ENCODE measurements around the gene SHROOM3.
A peak's percentile ranks its signal among the peaks of the same experiment; 100 is the strongest.
"Not testable (repeated sequence)": the region's sequence is repeated elsewhere in the genome, so short reads cannot be mapped to it uniquely, and the experiment has no call there.

SHROOM3 gene

DNA sequence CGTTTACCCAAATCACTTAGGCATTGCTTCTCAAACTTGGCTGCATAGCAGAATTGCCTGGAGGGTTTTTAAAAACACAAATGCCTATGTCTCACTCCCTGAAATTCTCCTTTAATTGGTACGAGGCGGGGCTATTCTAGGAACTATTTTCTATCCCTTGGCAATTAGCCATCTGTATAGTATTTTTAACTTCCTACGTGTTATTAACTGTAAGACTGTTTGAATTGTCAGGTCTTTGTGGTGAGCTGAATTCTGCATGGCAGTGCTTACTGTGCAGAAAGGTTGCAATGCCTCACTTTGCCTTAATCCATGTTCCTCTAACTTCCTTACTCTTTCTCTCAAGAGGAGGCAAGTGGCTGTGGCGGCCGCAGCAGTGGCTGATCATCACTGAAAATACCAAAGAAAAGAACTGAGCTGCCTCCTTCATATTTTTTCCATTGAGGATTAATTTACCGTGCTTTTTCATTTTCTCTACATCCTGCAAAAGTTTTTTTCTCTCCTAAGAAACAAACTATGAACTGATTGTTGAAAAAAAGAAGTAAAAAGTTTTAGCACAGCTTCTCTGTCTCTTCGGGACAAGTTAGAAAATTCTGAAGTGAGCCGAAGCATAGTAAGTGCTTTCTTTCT, at the start of gene SHROOM3:
SHROOM3 (plus strand) TSS at position 329 of the 627 bp plus-strand sequence. CDS start 824 bp downstream, outside the sequence.
- FAIRE-seq: peak; percentile 99

DNA sequence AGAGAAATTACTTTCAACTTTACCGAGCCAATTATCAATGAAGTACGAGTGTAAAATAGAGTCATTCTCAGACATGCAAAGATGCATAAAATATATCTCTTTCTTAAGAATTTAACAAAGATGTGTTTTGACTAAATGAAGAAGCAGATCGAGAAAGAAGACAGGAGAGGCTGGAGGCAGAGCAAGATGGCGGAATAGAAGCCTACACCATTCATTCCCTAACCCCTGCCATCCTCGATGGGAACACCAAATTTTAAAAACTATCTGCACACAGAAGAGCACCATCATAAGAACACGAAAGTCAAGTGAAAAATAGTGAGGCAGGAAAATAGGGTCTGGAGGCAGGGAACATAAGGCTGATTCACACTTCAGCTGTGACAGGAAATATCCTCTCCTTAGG, 49.1 kb upstream of the SHROOM3 start:
- no peak for FAIRE-seq

DNA sequence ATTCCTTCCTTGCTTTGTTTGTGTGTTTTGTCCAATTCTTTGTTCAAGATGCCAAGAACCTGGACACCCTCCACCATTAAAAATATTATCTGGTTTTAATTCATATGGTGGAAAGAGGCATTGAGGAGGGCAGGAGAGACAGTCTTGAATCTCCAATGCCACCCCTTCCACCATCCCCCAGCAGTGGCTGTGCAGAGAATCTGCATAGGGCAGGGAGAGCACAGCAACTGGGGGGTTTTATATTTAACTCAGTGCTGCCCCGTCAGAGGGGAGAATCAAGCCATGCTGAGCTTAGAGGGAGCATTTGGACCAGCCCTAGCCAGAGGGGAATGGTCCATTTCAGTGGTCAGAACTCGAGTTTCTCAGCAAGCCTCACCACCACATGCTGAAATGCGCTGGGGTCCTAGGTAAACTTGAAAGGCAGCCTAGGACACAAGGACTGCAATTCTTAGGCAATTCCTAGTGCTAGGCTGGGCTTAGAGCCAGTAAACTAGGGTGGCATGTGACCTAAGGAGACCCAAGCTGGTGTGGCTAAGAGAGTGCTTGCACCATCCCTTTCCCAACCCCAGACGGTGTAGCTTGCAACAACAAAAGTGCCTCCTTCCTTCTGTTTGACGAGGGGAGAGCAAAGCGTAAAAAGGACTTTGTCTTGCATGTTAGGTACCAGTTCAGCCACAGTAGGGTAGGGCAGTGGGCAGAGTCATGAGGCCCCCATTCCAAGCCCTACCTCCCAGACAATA, 48.3 kb upstream of the SHROOM3 start:
- FAIRE-seq: no peak

DNA sequence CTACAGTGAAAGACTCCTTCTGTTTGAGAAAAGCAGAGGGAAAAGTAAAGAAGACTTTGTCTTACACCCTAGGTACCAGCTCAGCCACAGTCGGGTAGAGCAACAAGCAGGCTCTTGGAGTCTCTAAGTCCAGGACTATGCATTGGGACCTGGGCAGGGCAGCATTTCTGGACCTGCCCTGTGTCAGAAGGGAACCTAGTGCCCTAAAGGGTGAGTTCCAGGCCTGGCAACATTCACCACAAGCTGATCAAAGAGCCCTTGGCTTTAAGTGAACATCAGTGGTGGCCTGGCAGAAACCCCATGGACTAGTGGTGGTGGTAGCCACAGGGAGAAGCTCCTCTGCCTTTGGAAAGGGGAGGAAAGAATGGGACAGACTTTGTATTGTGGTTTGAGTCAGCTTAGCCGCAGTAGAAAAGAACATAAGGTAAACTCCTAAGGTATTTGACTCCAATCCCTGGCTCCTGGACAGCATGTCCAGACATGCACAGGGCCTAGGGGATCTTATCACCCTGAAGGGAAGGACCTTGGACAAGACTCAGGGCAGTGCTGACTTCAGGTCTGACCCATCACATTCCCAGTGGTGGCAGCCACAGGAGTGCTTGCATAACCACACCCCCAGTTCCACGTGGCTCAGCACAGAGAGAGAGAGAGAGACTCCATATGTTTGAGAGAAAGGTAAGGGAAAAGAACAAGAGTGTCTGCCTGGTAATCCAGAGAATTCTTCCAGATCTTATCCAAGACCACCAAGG, 46.7 kb upstream of the SHROOM3 start:
- no peak for FAIRE-seq

DNA sequence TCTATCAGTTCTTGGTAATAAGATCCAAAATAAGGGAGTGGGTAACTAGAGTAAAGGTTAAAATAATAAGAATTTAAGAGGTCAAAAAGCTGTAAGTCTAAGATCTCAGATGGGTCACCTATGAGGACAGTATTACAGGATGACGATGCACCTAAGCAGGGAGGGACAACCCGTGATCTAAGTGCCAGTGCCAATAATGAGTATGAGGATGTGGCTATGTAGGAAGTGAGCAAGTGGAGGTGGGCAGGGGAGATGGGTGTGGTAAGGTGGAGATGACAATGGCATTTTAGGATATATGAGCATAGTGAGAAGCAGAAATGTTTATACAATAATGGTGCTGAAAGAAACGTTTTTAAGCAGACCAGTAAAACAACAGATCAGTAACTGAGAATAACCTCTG, 33.4 kb upstream of the SHROOM3 start:
- FAIRE-seq: no peak

DNA sequence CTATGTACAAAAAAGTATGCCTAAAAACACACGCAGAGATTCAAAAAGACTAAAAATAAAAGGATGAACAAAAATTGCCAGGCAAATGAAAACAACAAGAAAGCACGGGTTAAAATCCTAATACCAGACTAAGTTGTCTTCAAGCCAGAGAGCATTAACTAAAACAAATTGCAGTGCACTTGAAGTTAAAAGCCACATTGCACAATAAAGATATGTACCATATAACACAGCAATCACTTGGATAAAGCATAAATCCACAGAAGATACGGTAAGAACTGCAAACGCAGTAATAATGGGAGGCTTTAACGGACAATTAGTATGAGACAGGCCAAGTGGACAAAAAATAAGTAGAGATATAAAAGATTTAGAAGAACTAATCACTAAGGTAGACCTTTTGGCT, 28.9 kb upstream of the SHROOM3 start:
- no peak for FAIRE-seq

DNA sequence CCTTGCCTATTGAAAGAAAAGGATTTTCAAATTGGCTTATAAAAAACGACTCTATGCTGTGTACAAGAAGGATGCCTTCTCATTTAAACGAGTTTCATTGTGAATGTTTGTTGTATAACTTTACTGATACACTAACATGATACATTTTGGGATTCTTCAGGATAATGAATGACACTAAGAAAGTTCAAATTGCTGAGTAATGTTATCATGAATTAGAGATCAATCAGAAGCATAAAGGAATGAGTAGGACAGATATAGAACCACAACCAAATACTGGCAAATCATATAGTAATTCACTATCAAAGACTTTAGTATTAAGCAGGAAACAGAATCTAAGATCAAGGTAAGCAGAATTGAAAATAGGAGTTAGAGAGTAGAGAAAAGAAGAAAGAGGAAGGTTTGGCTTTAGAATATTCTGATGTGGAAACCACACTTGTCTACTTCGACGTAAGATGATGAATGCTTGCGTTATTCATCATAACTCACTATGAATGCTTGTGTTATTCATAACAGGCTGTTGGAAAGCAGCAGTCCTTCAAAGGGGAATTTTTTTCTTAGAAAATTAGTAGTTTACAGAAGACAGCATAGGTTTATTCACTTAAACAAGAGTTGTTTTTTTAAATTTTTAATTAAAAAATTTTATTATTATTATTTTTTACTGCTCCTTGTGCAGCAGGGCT, 27.4 kb upstream of the SHROOM3 start:
- FAIRE-seq: peak; percentile 3

DNA sequence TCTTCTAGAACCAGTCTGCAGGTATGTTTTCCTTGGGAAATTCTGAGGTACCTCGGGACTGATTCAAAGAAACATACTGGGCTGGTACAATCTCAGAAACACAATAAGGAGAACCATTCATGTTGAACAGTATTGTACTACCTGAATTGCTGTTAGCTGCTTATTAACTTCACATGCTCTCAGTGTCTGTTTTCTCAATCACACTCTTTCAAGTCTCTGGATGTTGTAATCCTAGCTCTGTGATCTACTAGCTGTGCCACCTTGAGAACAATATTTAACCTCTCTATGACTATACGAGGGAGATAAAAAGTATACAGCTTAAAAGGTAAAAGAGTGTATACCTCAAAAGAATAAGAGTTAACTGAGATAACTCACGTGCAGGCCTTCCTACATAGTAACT, 24.4 kb upstream of the SHROOM3 start:
- no peak for FAIRE-seq

DNA sequence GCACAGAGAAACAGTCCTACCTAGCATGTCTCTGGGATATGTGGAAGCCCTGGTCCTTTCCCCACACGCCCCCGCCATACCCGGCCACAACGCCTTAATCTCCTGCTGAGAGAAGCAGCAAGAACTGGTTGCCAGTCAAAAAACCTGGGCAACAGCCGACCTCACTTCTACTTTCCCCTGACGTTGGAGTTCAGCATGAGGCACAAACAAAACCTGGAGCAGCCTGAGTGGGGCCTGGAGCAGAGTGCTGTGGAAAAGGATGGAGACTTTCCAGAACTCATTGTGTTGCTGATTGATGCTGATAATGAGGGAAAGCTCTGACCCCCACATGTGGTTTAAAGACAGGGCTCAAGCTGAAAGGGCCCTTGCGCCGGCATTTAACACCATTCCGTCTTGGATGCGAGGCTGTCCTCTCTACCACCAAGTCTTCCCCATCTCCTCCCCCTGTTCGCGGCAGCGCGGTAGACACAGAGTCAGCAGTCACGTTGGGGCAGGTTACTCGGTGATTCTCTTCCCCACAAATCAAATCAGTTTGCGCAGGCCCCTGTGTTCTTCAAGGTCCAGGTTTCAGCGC, 14.8 kb upstream of the SHROOM3 start:
- FAIRE-seq: no peak

DNA sequence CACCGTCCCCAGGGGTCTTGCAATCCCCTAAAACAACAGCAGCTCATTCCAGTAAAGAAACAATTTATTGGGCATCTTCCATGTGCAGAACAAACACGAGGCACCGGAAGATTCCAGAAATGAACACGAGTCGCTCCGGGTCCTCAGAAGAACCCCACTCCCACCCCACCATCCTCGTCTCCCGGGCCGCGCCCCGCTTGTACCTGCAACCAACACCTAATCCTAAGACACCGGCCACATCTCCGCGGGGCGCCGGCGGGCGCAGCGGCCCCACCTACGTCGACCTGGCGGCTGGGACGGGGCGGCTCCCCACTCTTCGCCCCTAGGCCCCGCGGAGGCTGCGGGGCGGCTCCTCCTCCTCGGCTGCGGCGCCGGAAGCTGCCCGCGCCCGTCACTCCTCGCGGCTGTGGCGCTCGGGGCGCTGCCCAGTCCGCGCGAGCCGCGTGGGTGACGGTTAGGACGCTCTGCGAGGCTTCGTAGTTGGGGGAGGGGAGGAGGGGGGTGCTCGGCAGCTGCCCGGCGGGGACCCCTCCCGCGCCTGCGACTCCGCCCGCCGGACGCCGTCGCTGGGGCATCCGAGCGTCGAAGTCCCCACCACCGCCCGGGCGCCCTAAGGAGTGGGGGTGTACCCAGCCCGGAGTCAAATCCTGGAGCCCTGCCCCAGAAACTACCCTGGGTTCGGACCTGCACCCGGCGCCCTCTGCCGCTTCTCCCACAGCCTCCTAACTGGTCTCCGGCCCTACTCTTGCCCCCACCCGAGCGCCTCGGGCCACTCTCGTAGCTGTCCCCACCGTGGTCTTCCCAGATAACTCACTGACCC, 14.1 kb upstream of the SHROOM3 start, which contains the start of gene CCDC158:
CCDC158 (minus strand) TSS at position 380 of the 820 bp plus-strand sequence. CDS start 17,934 bp downstream, outside the sequence.
- FAIRE-seq: no peak

DNA sequence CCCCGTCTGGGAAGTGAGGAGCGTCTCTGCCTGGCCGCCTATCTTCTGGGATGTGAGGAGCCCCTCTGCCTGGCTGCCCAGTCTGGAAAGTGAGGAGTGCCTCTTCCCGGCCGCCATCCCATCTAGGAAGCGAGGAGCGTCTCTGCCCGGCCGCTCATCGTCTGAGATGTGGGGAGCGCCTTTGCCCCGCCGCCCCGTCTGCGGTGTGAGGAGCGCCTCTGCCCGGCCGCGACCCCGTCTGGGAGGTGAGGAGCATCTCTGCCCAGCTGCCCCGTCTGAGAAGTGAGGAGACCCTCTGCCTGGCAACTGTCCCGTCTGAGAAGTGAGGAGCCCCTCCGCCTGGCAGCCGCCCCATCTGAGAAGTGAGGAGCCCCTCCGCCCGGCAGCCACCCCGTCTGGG, 11.9 kb upstream of the SHROOM3 start:
- FAIRE-seq: not testable (repeated sequence)

DNA sequence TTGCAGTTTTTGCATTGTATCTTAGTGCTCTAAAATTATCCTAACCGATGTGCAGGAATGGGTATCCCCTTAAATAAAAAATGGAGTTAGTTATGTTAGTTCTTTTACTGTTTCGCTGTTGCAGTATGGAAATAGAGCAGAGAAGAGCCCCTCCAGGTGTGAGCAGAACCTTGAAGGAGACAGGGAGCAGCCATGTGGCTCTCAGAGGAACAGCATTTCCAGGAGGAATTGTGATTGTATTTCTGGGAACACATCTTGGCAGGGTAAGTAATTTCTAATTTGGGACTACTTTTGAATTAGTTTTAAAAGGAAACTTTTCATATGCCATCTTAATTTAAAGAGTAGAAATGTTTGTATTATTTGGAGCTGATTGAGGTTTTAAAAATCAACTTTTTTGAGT, 8.8 kb upstream of the SHROOM3 start:
- peak; percentile 60 for FAIRE-seq

DNA sequence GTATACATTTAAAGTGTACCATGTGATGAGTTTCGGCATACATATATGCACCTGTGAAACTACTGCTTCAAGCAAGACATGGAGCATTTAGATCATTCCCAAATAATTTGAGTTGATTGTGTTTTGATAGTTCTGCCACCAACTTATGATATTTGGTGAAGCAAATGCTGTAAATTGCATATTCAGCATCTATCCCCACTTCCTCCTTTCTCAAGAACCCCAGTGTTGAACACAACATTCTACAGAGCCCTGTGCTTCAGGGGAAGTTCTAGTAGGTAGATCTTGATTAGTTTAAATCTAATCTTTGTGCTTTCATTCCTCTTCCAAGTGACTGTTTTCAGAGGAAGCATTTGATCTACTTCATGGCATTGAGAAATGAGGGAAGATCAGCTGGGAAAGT, 5.4 kb upstream of the SHROOM3 start:
- FAIRE-seq: no peak

DNA sequence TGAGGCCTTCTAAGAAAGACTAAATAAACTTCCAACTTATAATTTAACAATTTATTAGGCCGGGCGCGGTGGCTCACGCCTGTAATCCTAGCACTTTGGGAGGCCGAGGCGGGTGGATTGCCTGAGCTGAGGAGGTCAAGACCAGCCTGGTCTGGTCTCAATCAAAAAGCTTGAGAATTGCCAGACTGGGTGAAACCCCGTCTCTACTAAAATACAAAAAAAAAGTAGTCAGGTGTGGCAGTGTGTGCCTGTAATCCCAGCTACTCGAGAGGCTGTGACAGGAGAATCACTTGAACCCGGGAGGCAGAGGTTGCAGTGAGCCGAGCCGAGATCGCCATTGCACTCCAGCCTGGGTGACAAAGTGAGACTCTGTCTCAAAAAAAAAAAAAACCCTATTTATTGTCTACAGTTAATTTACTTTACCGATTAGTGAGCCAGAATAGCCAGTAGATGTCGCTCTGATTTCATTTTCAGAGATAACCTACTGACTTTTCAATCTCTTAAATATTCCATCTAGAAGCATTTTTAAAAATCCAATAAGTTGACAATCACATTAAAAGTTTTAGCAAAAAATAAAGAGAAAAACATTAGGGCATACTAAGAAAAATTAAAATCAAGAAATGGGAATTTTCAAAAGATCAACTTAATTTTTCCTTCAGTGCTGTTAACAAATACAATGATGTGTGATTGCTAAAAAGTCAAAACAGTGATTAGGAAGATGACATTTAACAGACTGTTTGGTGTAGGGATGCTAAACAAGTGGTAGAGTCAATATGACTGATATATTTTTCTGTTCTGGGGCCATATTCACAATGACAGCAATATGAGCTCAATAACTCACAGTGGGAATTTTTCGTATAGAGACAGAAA, 4.3 kb upstream of the SHROOM3 start:
- peak; percentile 98 for FAIRE-seq

DNA sequence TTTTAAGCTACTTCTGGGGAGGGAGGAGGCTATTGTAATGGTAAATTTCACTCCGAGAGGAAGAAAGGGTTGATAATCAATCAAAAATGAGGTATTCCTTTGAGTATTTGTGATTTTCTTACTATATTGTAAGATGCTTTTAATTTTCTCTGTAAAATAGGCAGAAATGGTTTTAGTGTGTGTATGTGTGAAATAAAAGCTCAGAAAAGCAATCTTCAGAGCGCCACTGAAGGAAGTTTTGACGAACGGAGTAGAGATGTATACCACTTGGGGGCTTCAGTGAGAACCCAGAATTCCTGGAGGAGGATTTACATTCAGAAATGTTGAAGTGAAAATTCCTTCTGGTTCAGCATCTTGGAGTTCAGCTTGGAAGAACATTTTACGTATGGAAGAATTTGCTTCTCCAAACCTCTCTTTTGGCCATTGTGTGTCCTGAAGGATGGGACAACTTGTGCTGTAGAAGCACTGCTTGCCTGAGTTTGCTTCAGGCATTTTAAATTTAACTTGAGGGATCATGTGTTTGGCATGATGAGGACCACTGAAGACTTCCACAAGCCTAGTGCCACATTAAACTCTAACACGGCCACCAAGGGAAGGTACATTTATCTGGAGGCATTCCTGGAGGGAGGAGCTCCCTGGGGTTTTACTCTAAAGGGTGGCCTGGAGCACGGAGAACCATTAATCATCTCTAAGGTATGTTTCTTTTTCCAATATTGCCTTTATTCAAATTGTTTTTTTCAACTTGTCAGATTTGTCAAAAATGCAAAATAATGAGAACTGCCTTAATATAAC, 695 bp downstream of the SHROOM3 start:
- peak; percentile 95 for FAIRE-seq

DNA sequence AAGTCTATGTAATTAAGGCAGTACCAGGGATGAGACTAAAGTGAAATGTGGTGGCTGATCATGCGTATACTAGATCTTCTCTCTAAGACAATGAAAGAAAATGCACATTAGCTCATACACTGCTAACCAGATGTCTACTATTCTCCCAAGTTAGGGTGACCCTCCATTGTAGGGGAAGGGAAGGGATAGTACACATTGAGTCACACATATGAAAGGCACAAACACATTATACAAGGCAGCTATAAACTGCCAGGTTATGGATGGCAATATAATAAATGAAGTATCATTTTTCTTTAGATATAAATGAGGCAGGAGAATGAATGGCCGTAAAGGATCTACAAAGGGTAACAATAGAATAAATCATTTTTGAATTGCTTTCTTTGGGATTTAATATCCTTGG, 4.5 kb downstream of the SHROOM3 start:
- FAIRE-seq: no peak

DNA sequence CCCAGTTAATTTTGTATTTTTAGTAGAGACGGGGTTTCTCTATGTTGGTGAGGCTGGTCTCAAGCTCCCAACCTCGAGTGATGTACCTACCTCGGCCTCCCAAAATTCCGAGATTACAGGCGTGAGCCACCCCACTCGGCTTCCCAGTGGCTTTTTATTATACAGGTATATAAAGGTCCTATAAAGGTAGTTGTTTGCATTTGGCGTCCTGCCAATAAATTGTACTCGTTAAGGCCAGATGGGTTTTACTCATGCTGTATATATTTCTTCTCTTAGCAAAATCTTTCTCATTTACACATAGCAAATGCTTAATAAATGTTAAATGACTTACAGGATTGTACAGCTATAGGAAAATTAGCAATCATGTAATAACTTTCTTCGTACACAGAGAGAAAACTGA, 6.9 kb downstream of the SHROOM3 start:
- FAIRE-seq: no peak

DNA sequence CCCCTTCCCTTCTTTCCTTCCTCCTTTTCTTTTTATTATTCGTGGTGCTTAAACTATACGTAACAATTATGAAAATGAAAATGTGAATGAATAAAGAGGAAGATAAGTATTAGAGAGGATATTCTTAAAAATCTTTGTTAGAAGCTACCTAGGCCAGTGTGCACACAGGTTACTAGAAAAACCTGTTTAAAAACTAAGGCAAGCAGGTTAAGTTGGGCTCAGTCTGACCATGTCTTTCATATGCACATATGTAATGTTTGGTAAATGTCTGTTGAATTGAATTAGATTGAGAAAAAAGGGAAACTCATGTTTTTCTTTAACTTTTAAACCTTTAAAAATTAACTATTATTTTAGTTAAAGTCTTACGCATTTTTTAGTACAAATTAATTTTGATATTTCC, 7.8 kb downstream of the SHROOM3 start:
- peak; percentile 71 for FAIRE-seq

DNA sequence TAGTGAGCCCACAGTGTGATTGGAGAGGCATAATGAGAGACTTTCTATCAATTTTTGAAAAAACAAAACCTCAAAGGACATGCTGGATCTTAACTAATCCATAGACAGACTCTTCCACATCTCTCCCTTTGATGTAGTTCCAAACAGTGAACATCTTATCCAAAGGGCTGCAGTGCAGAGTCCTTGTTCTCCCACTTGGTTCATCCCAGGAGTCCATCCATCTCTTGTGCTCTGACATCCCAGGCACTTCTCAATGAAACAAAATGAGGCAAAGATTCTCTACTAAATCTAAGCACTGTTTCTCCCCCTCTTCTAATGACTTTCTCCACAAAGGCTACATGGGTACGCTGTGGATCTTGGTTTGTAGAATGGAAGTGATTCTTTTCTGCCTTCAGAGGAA, 8.3 kb downstream of the SHROOM3 start:
- FAIRE-seq: no peak

DNA sequence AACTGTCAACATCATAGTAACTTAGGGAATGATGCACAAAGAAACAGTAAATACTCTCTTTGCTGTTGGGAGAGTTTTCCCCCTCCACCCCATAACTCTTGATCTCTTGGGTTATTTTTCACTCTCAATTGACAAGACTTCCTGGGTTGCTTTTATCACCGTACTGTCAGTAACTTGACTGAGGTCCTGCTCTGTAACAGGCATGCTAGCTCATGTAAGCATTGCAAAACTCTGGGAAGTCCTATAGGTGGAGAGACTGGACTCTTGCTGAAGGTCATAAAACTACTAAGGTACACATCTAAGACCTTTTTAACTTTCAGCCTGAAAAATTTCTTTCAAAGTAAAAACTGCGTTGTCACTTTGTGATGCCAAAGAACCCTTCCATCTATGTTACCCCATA, 10.9 kb downstream of the SHROOM3 start:
- FAIRE-seq: no peak

Data from G401.6 (cell line).